Stimulated activated CD8-positive, alpha-beta memory T cell treated with anti-CD3 and anti-CD28 coated beads, Interleukin-7, amount 100 ng/mL, for 1 hour (primary cell): ENCODE data around the gene TMBIM4.
"Not testable (repeated sequence)": the region's sequence is repeated elsewhere in the genome, so short reads cannot be mapped to it uniquely, and the experiment has no call there.

Experiments
- DNase-seq, 2 donors: peaks; one replicate each; pipeline ENCODE4 v3.0.0-alpha.2; 2020; ENCODE audit warnings: low read depth in 2 of 2

TMBIM4 gene

DNA sequence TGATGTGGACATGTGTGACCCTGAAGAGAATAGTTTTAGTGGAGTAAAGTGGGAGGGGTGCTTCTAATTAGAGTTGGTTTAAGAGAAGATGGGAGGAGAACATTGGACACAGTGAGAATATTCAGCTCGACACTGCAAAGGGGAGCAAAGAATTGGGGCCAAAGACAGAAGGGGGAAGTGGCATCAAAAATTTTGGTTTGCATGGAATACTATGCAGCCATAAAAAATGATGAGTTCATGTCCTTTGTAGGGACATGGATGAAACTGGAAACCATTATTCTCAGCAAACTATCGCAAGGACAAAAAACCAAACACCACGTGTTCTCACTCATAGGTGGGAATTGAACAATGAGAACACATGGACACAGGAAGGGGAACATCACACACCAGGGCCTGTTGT lies 15.0 kb upstream of the TMBIM4 start:
- not testable (repeated sequence) for DNase-seq

DNA sequence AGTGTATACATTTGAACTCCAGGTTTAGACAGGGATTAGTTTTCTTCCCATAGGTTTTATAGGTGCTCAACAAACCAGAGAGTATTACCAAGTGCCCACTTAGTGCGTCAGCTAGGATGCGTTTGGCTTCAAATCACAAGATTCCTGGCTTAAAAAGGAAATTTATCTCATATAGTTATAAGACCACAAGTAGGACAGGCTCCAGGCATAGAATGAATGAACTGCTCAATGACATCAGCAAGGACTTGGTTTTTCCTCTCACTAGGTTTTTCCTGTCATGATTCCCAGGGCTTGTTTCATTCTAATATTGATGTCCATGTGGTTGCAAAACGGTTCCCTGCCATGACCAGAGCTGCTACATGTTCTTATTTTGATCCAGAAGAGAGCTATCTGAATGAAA lies 13.2 kb upstream of the TMBIM4 start:
- no peak for DNase-seq

DNA sequence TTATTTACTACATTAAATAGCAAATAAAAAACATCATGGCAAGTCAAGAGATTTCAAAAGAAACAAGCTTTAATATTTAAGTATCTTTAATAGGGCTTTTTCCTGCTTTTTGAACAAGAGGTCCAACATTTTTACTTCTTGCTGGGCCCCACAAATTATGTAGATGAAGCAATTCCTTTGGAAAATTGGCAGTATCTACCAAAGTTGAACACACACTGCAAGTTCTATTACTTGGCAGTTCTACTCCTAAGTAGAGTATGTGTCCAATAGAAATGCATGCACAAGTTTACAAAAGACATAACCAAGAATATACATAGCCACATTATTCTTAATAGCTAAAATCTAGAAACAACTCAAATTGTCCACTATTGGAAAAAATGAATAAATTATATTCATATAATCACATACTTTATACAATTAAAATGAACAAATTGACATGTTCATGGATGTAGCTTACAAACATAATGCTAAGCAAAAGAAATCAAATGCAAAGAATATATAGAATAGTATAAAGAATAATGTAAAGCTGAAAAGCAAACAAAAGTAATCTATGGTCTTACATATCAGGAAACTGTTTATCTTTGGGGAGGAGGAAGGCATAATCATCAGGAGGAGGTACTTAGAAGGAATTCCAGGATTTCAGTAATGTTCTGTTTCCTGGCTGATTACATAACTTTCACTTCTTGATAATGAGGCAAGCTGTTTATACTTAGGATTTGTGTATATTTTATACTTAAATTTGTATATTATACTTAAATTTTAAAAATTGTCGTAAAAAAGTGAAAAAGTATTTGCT lies 6.5 kb upstream of the TMBIM4 start:
- DNase-seq: no peak

DNA sequence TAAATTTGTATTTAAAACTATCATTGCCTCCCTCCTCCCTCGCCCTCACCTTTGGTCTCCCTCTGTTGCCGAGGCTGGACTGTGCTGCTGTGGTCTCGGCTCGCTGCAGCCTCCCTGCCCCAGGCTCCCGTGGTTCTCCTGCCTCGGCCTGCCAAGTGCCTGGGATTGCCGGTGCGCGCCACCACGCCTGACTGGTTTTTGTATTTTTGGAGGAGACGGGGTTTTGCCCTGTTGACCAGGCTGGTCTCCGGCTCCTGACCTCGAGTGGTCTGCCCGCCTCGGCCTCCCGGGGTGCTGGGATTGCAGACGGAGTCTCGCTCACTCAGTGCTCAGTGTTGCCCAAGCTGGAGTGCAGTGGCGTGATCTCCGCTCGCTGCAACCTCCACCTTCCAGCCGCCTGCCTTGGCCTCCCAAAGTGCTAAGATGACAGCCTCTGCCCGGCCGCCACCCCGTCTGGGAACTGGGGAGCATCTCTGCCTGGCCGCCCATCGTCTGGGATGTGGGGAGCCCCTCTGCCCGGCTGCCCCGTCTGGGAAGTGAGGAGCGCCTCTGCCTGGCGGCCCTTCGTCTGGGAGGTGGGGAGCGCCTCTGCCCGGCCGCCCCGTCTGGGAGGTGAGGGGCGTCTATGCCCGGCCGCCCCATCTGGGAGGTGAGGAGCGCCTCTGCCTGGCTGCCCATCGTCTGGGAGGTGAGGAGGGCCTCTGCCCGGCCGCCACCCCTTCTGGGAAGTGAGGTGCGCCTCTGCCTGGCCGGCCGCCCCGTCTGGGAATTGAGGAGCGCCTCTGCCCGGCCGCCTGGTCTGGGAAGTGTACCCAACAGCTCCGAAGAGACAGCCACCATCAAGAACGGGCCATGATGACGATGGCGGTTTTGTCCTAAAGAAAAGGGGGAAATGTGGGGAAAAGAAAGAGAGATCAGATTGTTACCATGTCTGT lies 4.9 kb upstream of the TMBIM4 start:
- not testable (repeated sequence) for DNase-seq

DNA sequence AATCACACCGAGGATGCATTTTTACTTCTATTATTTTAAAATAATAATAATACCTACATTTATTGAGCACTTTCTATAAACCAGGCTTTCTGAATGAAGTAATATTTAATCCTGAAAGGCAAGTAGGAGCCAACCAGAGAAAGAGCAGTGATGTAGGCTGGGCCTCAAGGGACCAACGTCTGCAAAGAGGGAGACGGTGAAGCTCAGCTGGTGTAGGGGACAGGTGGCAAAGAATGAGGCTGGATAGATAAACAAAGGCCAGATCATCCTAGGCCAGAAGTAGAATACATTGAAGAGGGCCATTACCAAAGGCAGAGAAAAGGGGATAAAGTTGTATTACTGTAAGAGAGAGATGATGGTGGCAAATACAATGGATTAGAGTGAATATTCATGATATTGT lies 810 bp upstream of the TMBIM4 start:
- DNase-seq: no peak

DNA sequence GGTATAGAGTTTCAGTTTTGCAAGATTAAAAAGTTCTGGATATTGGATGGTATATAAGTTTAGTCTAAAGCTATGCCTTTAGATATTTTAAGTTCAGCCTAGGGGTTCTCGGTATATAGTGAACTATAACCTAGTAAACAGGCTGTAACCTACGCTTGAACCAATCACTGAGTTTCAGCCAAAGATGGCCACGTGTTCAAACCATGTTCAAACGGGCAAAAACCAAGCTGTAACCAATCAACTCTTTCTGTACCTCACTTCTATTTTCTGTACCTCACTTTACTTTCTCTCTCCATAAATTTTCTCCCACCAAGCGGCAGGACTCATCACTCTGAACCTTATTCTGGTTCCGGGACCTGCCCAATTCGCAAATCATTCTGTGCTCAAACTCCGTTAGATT lies 1.4 kb downstream of the TMBIM4 start:
- no peak for DNase-seq

DNA sequence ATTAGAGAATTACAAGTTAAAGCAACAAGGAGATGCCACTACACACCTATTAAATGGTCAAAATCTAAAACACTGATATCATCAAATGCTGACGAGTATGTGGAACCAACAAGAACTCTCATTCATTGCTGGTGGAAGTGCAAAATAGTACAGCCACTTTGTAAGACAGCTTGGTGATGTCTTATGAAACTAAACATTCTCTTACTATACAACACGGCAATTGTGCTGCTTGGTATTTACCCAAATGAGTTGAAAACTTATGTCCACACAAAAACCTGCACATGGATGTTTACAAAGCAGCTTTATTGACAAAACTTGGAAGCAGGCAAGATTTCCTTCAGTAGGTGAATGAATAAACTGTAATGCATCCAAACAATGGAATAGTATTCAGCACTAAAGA lies 3.2 kb downstream of the TMBIM4 start:
- DNase-seq: no peak

DNA sequence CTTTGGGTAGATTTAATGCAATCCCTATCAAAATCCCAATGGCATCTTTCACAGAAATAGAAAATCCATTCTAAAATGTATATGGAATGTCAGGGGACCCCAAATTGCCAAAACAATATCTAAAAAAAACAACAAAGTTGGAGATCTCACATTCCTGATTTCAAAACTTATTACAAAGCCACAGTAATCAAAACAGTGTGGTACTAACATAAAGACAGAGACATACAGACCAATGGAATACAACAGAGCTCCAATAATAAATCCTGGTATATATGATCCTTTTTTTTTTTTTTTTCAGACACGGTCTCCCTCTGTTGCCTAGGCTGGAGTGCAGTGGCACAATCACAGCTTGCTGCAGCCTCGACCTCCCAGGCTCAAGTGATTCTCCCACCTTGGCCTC lies 4.7 kb downstream of the TMBIM4 start:
- DNase-seq: no peak

DNA sequence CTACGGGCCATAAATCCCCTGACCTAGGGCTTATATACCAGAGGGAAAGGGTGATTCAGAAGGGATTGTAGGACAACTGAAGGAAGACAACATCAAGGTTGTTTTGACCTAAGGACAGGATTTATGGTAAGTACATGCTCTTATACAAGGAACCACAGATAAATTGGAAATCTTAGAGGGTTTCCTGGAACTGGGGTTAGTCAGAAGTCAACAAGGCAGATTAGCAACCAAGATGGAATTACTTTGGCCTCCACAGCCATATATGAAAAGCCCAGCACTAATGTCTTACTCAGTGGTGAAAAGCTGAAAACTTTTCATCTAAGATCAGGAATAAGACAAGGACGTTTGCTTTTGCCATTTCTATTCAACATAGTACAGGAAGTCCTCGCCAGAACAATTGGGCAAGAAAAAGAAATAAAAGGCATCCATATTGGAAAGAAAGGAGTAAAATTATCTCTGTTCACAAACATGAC lies 5.4 kb downstream of the TMBIM4 start:
- no peak for DNase-seq

DNA sequence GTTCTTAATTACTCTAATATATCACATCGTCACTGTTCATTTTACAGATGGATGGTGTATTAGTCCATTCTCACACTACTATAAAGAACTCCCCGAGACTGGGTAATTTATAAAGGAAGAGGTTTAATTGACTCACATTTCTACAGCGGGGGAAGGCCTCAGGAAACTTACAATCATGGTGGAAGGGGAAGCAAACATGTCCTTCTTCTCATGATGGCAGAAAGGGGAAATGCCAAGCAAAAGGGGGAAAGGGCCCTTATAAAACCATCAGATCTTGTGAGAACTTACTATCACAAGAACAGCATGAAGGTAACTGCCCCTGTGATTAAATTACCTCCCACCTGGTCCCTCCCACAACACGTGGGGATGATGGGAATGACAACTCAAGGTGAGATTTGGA lies 6.5 kb downstream of the TMBIM4 start:
- DNase-seq: no peak

DNA sequence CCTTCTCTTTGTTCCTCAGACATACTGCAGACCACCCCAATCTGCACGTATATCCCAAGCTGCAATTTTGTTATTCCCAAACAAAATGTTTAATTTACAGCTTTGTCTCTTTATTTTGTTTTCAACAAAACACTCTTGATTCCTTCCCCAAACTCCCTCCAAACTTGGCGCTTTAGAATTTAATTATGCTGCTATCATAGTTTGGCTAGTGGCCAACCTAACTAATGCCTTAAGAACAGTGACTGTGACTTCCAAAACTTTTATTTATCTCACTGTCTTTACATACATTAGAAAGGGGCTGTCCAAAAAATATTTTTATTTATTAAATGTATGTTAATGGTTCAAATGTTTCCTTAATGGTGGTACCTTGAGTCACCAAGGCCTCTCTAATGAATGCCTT lies 7.1 kb downstream of the TMBIM4 start:
- no peak for DNase-seq

DNA sequence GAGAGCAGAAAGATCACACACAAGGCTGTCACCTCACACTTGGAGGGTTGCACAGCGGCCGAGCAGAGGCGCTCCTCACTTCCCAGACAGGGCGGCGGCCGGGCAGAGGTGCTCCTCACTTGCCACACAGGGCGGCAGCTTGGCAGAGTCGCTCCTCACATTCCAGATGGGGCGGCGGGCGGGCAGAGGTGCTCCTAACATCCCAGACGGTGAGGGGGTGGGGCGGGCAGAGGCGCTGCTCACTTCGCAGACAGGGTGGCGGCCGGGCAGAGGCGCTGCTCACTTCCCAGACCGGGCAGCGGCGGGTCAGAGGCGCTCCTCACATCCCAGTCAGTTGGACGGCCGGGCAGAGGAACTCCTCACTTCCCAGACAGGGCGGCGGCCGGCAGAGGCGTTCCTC lies 9.1 kb downstream of the TMBIM4 start:
- DNase-seq: no peak

DNA sequence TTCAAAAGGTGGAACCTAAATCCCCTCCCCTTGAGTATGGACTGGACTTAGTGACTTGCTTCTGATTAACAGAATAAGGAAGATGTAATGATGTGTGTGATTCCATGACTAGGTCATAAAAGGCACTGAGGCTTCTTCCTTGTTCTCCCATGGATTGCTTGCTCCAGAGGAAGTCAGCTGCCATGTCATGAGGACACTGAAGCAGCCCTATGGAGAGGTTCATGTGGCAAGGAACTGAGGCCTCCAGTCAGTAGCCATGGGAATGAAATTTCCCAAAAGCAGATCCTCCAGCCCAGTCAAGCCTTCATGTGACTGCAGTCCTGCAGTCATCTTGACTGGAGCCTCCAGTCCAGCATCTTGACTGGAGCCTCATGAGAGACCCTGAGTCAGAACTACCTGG lies 10.7 kb downstream of the TMBIM4 start:
- DNase-seq: no peak

DNA sequence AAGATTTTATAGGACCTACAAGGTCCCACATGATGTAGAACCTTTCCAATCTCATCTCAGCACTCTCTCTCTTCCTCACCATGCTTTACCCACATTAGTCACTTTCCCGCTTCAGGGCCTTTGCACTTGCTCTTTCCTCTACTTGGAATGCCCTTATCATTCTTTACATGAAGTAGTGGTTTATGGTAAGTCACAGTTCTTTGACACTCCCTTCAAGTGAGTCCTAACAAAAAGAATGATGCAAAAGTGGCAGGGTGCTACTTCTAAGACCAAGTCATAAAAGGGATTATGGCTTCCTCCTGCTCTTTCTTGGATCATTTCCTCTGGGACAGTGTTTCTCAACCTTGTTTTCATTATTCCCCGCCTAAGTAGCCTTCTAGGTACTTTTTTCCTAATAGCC lies 13.1 kb downstream of the TMBIM4 start:
- DNase-seq: no peak

DNA sequence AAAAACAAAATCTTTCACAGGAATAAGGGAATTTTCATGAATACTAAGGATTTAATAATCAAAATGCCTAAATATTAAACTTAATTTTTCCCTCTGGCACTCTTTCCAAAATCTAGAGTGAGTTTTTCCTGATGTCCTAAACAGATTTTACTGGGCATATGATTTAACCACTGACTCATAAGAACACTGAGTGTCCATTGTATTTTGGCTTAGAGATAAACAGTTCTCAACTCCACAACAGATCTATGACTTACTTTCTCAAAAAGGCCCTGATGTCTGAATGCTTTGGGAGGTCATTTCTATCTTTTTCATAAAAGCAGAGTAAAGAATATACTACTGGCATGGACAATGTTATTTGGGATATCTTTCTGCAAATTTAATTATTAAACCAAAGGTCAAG lies 15.0 kb downstream of the TMBIM4 start:
- no peak for DNase-seq

DNA sequence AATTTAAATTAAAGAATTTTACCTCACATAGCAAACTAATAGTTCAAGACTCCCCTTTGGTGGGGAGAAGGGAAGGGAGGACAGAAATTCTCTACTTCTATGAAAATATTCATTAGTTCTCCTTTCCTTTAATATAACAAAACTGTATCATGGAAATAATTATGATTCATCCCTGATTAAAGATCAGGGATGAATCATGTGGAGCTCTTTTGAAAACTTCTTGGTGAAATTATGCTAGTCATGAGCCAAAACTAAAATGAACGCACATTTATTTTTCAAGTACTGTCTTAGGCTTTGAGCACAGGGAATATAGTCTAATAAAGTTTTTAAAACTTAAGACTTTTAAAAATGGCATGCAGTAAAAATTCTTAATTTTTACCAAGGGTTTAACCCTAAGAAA lies 17.1 kb downstream of the TMBIM4 start:
- no peak for DNase-seq

DNA sequence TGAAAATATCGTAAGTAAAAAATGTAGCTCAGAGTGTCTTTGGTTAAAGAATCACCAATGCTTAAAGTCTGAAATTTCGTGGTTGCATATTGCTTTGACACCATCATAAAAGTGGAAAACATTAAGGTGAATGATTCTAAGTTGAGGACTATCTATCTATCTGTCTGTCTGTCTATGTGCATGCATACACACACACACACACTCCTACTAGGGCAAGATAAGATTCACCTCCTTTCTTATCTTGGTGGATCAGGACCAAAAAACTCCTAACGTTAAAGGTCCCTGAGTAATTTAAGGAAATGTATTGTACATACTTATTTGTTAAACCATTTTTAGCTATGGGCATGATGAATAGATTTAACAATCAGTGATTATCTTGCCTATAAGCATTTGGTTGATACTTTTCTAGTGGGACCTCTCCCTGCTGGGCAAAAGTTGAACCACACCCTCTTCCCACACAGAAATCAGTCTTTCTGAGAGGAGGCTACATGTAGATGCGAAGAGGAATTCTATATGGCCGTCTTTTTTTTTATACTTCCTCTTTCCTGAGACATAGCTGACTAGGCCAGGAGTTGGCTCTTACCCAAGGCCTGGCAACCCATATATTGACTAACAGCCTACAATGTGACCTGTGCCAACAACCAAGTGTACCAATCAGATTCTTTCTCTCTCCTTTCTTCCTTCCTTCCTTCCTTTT lies 19.9 kb downstream of the TMBIM4 start:
- DNase-seq: no peak

DNA sequence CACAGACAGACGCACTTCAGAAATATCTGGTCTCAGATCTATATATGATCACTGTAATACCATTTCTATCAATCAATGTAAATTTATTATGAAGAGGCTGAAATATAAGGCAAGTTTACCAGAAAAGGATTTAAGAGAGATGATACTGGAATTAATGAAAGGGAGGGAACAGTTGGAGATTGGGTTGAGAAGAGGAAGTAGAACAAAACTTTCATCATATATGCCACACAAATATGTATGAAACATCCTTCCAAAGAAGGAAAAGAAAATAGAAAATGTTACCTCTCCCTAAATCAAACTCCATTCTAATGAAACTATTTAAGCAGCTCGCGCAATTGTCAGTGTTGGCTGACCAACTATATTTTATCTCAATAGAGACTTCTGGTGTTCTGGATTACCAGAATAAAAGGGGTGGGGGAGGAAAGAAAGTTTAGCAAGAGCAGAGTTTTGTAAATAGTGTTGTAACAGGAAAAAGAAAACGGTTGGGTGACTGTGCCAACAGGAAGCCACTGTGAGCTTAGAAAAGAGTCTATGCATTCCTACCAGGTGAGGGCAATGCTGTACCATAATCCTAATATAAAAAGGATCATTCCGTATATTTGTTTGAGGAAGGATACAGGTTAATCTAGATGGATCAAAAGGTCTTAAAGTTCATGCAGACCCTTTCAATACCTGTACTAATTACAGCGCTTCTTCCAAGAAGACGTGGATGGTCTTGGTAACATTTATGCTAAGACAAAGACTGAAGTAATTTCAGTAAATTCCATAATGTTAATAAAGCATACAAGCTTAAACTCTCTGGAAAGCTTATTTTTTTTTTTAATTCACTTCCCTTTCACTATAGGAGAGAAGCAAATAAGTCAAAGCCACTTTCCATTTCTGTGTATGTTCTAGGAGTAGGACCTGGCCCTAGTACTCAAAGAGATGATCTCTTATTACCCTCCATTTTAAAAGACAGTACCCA lies 24.7 kb downstream of the TMBIM4 start:
- DNase-seq: no peak

DNA sequence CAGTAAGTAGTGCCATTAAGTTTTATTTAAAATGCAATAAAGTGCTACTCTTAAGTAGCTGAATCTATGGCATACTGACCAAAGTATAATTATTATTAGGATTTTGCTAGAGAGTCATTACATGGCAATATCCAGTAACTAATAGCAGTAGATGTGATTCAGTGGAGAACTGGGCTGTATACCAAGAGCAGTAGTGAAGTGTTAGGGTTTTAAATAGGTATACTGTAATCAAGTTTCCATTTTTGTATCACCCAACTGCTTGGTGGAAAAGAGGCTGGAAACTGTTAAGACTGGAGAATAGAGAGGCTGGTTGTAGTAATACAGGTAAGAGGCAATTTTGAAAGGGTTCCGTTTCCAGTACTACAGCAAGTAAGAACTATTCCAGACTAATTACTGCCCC lies 25.9 kb downstream of the TMBIM4 start:
- DNase-seq: no peak

DNA sequence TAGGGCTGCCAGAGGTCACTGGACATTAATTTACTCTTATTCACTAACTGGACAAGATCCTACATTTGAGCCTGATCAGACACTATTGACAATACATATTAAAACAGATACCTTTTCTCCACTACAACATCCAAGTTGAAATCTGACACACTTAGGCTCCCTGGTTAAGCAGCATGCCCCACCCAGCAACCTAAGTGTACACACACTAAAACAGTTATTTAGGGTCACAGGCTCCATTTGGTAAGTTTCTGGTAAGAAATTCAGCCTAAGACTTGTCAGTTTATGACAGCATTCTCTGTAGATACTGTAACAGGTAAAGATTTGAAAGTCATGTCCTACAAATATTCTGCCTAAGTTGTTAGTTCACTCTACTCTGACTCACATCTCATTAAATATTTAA lies 27.0 kb downstream of the TMBIM4 start:
- DNase-seq: no peak

DNA sequence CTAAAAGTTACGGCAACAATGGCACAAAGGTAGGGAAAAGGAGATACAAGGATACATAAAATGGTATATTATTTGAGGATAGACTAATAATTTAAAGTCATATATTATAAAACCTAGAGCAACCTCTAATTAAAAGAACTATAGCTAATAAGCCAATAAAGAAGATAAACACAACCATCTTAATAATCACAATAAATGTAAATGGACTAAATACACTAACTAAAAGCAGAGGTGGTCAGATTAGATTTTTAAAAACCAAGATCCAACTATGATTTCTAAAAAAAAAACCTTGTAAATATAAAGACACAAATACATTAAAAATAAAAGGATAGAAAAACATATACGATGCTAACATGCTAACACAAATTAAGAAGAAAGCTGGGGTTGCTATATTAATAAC lies 28.5 kb downstream of the TMBIM4 start:
- no peak for DNase-seq
